ENCODE measurements around the gene TLR3. TPM values are rescaled to one million over a fixed set of nuclear protein-coding genes. Genes with fewer than 3 reads are reported as not detected.
A peak's percentile ranks its signal among the peaks of the same experiment; 100 is the strongest.

The TLR3 gene
- total RNA-seq, 1 experiment from 2014 or later, result 2.9 TPM

DNA sequence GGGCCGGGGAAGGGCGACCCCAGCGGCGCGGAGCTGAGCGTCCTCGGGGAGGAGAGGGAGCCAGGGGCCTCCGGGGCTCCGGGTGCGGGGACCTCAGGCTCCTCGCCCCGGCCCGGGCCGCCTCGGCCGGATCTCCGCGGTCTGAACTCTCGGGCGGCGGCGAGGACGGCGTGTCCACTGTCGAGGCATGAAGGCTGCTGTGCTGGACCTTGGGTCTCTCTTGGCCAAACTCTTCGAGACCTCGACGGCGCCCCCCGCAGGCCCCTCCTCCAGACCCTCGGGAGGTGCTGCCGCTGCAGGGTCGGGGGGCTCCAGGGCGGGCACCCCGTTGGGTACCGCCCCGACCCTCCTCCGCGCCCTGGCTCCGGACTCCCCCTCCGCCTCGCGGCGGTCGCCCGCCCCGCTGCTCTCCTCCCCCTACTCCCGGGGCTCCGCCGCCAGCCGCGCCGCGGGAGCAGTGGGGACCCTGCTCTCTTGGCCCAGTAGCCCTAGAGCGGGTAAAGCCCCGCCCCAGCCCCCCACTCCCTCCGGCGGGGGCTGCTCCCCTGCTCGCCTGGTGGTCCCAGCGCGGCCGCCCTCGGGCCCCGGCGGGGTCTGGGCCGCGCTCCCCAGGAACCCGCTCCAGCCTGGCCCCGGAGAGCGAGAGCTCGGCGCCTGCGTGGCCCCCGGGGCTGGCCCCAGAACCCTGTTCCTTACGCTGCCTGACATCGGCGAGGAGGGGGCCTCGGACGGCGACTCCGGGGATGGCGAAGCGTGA, 36.1 kb downstream of the TLR3 start:
- no peak for DNase-seq (ENCODE audit: low read depth)

- no peak for DNase-seq (ENCODE audit: low read depth)
These were observed 36.8 kb downstream of the TLR3 start for GRCh38 chr4:186105647-186106321.

DNA sequence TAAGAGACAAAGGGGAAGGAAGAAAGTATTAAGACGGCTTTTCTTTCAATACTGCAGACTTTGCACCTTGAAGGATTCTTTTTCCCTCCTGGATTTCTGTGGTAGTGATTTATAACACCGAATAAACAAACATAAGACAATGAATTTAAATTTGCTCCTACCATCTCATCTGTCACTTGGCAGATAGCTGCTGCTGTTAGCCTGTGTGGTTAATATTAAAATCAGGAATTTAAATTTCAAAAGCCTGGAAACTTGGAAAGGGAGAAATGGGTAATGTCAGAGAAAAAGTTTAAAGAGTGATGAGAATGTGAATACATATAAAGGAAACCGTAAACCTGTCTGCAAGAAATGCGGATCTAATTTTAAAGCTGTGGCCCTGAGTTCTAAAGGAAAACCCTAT, 39.0 kb downstream of the TLR3 start:
- DNase-seq (ENCODE audit: low read depth), result no peak

DNA sequence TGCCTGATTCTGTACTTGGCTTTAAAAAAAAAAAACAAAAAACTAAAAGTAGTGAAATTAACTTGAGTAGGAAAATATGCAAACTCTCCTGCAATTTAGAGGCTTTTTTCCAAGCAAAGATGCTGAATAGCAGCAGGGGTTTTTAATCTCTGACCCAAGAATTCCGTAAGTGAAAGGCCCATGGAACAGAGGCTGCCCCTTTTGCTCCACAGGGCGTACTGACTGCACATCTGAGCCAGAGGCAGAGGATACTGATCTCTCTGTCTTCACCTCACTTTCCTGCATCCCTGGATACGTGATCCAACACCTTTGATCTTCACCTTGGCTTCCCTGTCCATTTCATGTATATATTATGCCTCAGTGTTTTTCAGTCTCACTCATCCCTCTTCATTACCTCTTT, 39.4 kb downstream of the TLR3 start:
- DNase-seq (ENCODE audit: low read depth), result no peak

DNA sequence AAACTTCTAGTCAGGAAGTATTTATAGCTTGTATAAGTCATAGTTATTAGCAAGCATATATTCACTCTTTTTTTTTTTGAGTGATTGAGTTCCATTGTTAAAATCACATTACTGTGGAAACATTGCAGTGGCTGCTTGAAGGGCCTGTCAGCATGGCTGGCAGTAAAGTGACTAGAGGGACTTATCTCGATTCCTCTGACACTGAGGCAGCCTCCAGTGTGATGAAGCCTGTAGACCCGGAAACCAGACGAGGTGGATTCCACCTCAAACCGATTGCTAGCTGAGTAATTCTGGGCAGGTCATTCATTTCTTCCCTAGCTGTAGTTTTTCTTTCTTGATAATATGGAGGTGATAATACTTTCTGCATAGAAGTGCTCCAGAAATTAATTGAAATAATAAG, 40.3 kb downstream of the TLR3 start:
- DNase-seq (ENCODE audit: low read depth), result no peak

GRCh38 chr4:186116697-186117096, 47.7 kb downstream of the TLR3 start:
- DNase-seq (ENCODE audit: low read depth), result no peak

GRCh38 chr4:186118582-186118981, 49.6 kb downstream of the TLR3 start:
- DNase-seq (ENCODE audit: low read depth), result no peak

- DNase-seq (ENCODE audit: low read depth), result no peak
These were observed 52.1 kb downstream of the TLR3 start for GRCh38 chr4:186121057-186121456.

- no peak for DNase-seq (ENCODE audit: low read depth)
These were observed 59.9 kb downstream of the TLR3 start for GRCh38 chr4:186128842-186129241.

DNA sequence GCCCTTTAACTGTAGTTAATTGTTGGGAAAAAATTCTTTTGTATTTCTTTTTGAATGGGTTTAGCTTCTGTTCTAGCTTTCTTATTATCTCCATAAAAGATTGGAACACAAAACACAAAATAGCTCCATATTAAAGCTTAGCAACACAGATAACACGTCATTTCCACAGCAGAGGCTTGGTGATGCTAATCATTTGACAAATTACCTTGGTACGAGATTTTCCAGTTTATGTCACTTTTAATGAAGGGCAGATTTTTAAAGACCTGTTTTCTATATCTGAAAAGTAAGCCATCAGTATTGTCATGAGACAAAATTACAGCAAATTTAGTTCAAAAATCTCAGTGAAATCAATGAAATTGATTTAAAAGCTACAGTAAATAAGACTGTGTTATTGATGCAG, 63.0 kb downstream of the TLR3 start:
- no peak for DNase-seq (ENCODE audit: low read depth)

- DNase-seq (ENCODE audit: low read depth), result peak; percentile 65
These were observed 63.8 kb downstream of the TLR3 start for GRCh38 chr4:186132577-186133242.

GRCh38 chr4:186134257-186134656, 65.3 kb downstream of the TLR3 start:
- DNase-seq (ENCODE audit: low read depth), result no peak

- DNase-seq (ENCODE audit: low read depth), result no peak
These were observed 65.9 kb downstream of the TLR3 start for GRCh38 chr4:186134861-186135260.

GRCh38 chr4:186137196-186137794, 68.3 kb downstream of the TLR3 start:
- peak; percentile 45 for DNase-seq (ENCODE audit: low read depth)

Small RNA genes within 50 kb of the gene (small RNA-seq; reads per million reads assigned to genes)
- gene RF00322, result not detected
- gene RNU4-64P, result not detected

Other genes starting within 250 kb of the TLR3 start
- 1.5 TPM in 2 replicates for gene FAM149A, start 35.5 kb downstream of the TLR3 start, total RNA-seq (2014; rRNA removed; shearing (Covaris generic))
- gene CYP4V2, start 122.4 kb downstream of the TLR3 start, total RNA-seq (2014; rRNA removed; shearing (Covaris generic)), result 3.1 and 5.2 TPM in 2 replicates
- gene KLKB1, start 158.4 kb downstream of the TLR3 start, total RNA-seq (2014; rRNA removed; shearing (Covaris generic)), result not detected in 2 replicates
- not detected in 2 replicates for gene F11, start 197.0 kb downstream of the TLR3 start, total RNA-seq (2014; rRNA removed; shearing (Covaris generic))